MCF 10A (cell line): ENCODE data around the gene KCNJ10. TPM values are rescaled to one million over a fixed set of nuclear protein-coding genes. Genes with fewer than 3 reads are reported as not detected.

Experiments used
- BruUV-seq: library from RNA; stranded (reverse); fragments of 400-500 nt; replicated peaks from 2 replicates; lab custom pipeline; 2021; lab: Mats Ljungman, UMichigan
- CTCF ChIA-PET: fragments of 300-600 bp; sonication (Branson Sonifier 250); formaldehyde crosslinking; extraction: SDS; loops from one replicate; lab custom pipeline; 2021; ENCODE audit warnings: antibody characterized with exemption, inconsistent platforms; lab: Yijun Ruan, JAX
- POLR2A ChIA-PET: fragments of 300-600, 350-650 bp; sonication (Branson Sonifier 250); formaldehyde crosslinking; extraction: SDS; loops from one replicate; lab custom pipeline; 2020; ENCODE audit warnings: antibody characterized with exemption, inconsistent platforms; lab: Yijun Ruan, JAX
- DNase-seq: peaks from one replicate; pipeline ENCODE4 v3.0.0-alpha.2; 2018; ENCODE audit not compliant: unreplicated experiment
- H3K27ac Mint-ChIP-seq: one replicate; pipeline ENCODE4 v1.8.0; 2022; ENCODE audit warnings: mild to moderate bottlenecking, low read depth, mixed read lengths; ENCODE audit not compliant: unreplicated experiment
- H3K27me3 Mint-ChIP-seq: one replicate; pipeline ENCODE4 v1.8.0; 2022; ENCODE audit warnings: mixed read lengths; ENCODE audit not compliant: insufficient read depth, unreplicated experiment
- H3K36me3 Mint-ChIP-seq: one replicate; pipeline ENCODE4 v1.8.0; 2022; ENCODE audit warnings: mild to moderate bottlenecking, moderate library complexity, mixed read lengths; ENCODE audit not compliant: insufficient read depth, unreplicated experiment
- H3K4me1 Mint-ChIP-seq: one replicate; pipeline ENCODE4 v1.8.0; 2022; ENCODE audit warnings: mixed read lengths; ENCODE audit not compliant: insufficient read depth, unreplicated experiment
- H3K4me3 Mint-ChIP-seq: one replicate; pipeline ENCODE4 v1.8.0; 2022; ENCODE audit warnings: mild to moderate bottlenecking, moderate library complexity, mixed read lengths; ENCODE audit not compliant: unreplicated experiment
- H3K9me3 Mint-ChIP-seq: one replicate; pipeline ENCODE4 v1.8.0; 2022; ENCODE audit warnings: mixed read lengths; ENCODE audit not compliant: unreplicated experiment
- intact Hi-C: fragments of 100-400 bp; cut with micrococcal nuclease; formaldehyde crosslinking; loops from 2 replicates; pipeline ENCODE4 v1.14.1; 2022
- total RNA-seq: library from RNA; stranded (reverse); gene quantifications from 2 replicates; pipeline ENCODE4 v1.2.3, GENCODE V29; 2022
- TF ChIP-seq, protein P1 (sequence below): fragments of 200-600 bp; IDR thresholded peaks from one replicate; pipeline ENCODE4 v1.8.0; 2022; ENCODE audit warnings: antibody characterized with exemption, mild to moderate bottlenecking; ENCODE audit not compliant: unreplicated experiment

KCNJ10 gene
- total RNA-seq, 1 experiment from 2014 or later: not detected

DNA sequence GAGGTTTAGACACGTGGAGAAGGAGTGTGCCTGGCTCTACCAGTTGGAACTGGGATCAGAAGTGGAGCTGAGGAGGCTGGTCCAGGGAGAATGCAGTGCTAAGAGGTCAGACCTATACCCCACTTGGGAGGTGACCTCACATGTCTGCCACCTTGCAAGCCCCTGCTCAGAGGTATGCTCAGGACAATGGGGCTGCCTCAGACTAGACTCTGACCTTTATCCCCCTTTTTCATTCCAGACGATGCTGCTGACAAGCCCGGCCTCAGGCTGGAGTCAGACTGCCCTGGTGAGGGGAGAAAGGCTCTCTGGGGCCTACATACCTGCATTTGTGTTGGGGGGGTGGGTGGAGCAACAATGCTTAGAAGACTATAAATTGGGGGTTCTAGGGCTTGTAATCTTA is 5.2 kb downstream of the KCNJ10 start:
- Mint-ChIP-seq H3K36me3 (no peaks in the 10 kb centered on the region), H3K4me3 (no peak overlapping the region), H3K4me1 (peaks cover 8% of the 10 kb centered on the region), H3K27me3 (peaks cover 48% of the 10 kb centered on the region), H3K9me3 (no peaks in the 10 kb centered on the region), H3K27ac (no peak overlapping the region)
- intact Hi-C loops: no loop called here
- CTCF ChIA-PET: interaction anchor here (0.6 to 49.6 kb wide), 5 partner anchors 6 to 227 kb away, joined by 3 to 1546 read pairs (median 4); partner anchors contain the start of genes IGSF8, KCNJ10 and KCNJ9
- POLR2A ChIA-PET: interaction anchor here (1.0 to 2.3 kb wide), 4 partner anchors 14 to 33 kb away, joined by 3 to 12 read pairs (median 3); partner anchors contain the start of gene PIGM
- BruUV-seq: no TSS peak
- TF ChIP-seq, protein P1, sequence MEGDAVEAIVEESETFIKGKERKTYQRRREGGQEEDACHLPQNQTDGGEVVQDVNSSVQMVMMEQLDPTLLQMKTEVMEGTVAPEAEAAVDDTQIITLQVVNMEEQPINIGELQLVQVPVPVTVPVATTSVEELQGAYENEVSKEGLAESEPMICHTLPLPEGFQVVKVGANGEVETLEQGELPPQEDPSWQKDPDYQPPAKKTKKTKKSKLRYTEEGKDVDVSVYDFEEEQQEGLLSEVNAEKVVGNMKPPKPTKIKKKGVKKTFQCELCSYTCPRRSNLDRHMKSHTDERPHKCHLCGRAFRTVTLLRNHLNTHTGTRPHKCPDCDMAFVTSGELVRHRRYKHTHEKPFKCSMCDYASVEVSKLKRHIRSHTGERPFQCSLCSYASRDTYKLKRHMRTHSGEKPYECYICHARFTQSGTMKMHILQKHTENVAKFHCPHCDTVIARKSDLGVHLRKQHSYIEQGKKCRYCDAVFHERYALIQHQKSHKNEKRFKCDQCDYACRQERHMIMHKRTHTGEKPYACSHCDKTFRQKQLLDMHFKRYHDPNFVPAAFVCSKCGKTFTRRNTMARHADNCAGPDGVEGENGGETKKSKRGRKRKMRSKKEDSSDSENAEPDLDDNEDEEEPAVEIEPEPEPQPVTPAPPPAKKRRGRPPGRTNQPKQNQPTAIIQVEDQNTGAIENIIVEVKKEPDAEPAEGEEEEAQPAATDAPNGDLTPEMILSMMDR: no peak
- no peak for DNase-seq

DNA sequence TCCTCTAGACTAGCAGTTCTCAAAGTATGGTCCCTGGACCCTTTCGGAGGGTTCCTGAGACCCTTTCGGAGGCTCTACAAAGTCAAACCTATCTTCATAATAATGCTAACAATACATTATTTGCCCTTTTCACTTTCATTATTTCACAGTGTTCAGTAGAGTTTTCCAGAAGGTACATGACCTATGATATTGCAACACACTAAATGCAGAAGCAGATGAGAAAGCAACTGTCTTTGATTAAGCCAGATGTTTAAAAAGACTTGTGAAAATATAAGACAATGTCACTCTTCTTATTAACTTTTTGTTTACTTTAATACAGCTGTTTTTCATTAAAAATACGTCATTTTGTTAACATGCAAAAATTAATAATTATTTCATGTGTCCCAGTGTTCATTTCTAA is 5.8 kb downstream of the KCNJ10 start:
- no peaks in the 10 kb centered on the region for H3K9me3 Mint-ChIP-seq
- ChIA-PET CTCF (interaction anchor here (0.6 to 49.6 kb wide), 8 partner anchors 5 to 227 kb away, joined by 3 to 1546 read pairs (median 4); partner anchors contain the start of genes IGSF8, KCNJ10 and KCNJ9), POLR2A (interaction anchor here (0.6 to 2.3 kb wide), 7 partner anchors 8 to 40 kb away, joined by 3 to 12 read pairs (median 3); partner anchors contain the start of gene PIGM)
- no peak overlapping the region for H3K4me3 Mint-ChIP-seq
- BruUV-seq: no TSS peak
- no peaks in the 10 kb centered on the region for H3K36me3 Mint-ChIP-seq
- no peak for DNase-seq
- peaks cover 44% of the 10 kb centered on the region for H3K27me3 Mint-ChIP-seq
- intact Hi-C loops: no loop called here
- no peak overlapping the region for H3K27ac Mint-ChIP-seq
- TF ChIP-seq, protein P1: no peak
- peaks cover 8% of the 10 kb centered on the region for H3K4me1 Mint-ChIP-seq

DNA sequence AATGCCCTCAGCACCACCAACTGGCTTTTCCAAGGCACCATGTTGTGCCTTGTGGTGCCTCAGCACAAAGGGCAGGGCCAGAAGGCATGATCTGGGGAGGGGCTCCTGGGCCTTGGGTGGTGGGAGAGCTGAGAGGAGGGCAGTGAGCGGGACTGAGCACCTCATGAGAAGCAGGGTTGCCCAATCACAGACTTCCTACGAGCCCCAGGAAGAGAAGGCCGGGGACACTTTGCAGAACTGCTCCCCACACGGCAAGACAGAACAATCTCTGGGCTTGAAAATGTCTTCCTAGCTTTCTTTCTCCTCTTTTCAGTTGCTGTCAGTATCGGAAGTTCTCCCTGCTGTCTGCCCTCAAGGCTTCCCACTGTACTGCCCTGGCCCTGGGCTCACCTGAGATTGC is 6.8 kb downstream of the KCNJ10 start:
- no peak overlapping the region for H3K4me3 Mint-ChIP-seq
- no peak for DNase-seq
- ChIA-PET CTCF (interaction anchor here (0.9 to 49.6 kb wide), 8 partner anchors 4 to 228 kb away, joined by 3 to 1546 read pairs (median 4); partner anchors contain the start of genes IGSF8, KCNJ10 and KCNJ9), POLR2A (interaction anchor here (0.6 to 2.3 kb wide), 5 partner anchors 9 to 35 kb away, joined by 3 to 12 read pairs (median 4); partner anchors contain the start of genes IGSF8 and PIGM)
- BruUV-seq: no TSS peak
- peaks cover 8% of the 10 kb centered on the region for H3K4me1 Mint-ChIP-seq
- TF ChIP-seq, protein P1: no peak
- H3K9me3 Mint-ChIP-seq: no peaks in the 10 kb centered on the region
- peaks cover 47% of the 10 kb centered on the region for H3K27me3 Mint-ChIP-seq
- H3K27ac Mint-ChIP-seq: no peak overlapping the region
- H3K36me3 Mint-ChIP-seq: no peaks in the 10 kb centered on the region
- intact Hi-C loops: no loop called here

DNA sequence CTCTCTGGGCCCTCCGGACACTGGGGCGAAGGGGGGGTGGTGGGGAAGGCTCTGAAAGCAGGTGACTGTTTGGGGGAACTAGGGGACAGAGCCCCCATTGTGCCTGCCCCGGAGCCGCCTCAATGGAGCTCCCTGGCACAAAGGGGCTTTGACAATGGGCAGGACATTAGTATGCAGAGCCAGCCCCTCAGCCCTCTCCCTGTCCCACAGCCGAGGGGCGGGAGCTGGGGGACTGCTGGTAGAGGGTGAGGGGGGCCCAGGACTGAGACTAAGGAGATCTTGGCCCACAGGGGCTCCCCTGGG is 7.8 kb downstream of the KCNJ10 start:
- no peak for DNase-seq
- TF ChIP-seq, protein P1: no peak
- CTCF ChIA-PET: interaction anchor here (37.7 to 49.6 kb wide), 2 partner anchors 3 to 19 kb away, joined by 1546 read pairs; partner anchors contain the start of genes IGSF8, KCNJ10 and KCNJ9
- H3K36me3 Mint-ChIP-seq: no peaks in the 10 kb centered on the region
- no TSS peak for BruUV-seq
- peaks cover 8% of the 10 kb centered on the region for H3K4me1 Mint-ChIP-seq
- H3K4me3 Mint-ChIP-seq: no peak overlapping the region
- H3K27ac Mint-ChIP-seq: no peak overlapping the region
- POLR2A ChIA-PET: no interaction called here
- intact Hi-C loops: no loop called here
- H3K9me3 Mint-ChIP-seq: no peaks in the 10 kb centered on the region
- H3K27me3 Mint-ChIP-seq: peaks cover 53% of the 10 kb centered on the region
